ENCODE measurements around the gene AGFG1.
"Not testable (repeated sequence)": the region's sequence is repeated elsewhere in the genome, so short reads cannot be mapped to it uniquely, and the experiment has no call there.

The AGFG1 gene

DNA sequence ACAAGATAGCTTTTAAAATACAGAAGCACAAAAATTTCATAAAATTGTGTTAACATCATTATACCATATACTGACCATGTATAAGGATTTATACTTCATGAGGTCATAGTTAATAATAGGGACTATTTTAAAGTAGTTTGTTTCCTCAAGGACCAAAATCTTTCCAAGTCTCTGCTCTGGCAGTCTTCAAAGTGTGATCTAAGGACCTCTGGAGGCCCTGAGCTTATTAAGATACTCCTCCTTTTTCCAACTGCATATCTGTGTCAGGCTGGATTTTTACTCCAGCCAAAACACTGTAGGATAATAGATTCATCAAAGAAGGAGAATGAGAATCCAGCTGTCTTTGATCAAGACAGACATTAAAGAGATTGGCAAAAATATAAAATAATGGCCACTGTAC is 125.1 kb downstream of the AGFG1 start:
- no peak for TF ChIP-seq CTCF (conservative IDR thresholded peaks at IDR 0.05; ENCODE audit: low read depth, low read length)
- Histone ChIP-seq H3K4me1 (ENCODE audit: low read depth, poor library complexity, severe bottlenecking) (no peaks in the 10 kb centered on the region), H3K4me2 (no peak overlapping the region), H3K27ac (no peak overlapping the region), H3K9ac (no peak overlapping the region), H2AFZ (ENCODE audit: low read depth) (no peak overlapping the region), H3K27me3 (ENCODE audit: insufficient read depth, low read depth) (no peaks in the 10 kb centered on the region), H3K4me3 (IDR thresholded peaks at IDR 0.05; ENCODE audit: insufficient read depth, low read depth, low read length) (no peak overlapping the region), H4K20me1 (ENCODE audit: insufficient read depth) (no peaks in the 10 kb centered on the region), H3K79me2 (ENCODE audit: insufficient read depth, low read depth) (no peaks in the 10 kb centered on the region), H3K36me3 (ENCODE audit: insufficient read depth) (no peaks in the 10 kb centered on the region)

DNA sequence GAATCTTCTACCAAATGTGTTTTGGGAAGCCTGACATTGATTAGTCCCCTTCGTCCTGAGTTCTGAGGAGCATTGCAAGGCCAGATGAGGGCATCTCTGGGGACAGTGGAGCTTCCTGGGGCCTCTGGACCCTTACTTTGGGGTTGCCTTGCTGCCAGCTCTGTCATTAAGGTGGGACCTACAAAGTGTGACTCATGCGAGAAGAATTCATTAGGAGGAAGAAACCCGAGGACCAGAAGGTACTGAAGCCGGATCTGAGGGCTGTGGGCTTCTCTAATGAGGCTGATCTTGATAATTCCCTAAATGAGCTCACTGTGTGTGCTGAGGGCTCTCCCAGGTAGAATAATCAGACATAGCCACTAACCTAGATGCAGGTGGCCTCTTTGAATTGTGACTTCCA is 126.0 kb downstream of the AGFG1 start:
- Histone ChIP-seq H3K4me2 (no peak overlapping the region), H3K9ac (no peak overlapping the region), H3K36me3 (ENCODE audit: insufficient read depth) (no peaks in the 10 kb centered on the region), H3K79me2 (ENCODE audit: insufficient read depth, low read depth) (no peaks in the 10 kb centered on the region), H3K4me1 (ENCODE audit: low read depth, poor library complexity, severe bottlenecking) (no peaks in the 10 kb centered on the region), H2AFZ (ENCODE audit: low read depth) (no peak overlapping the region), H3K27me3 (ENCODE audit: insufficient read depth, low read depth) (no peaks in the 10 kb centered on the region), H3K4me3 (IDR thresholded peaks at IDR 0.05; ENCODE audit: insufficient read depth, low read depth, low read length) (no peak overlapping the region), H4K20me1 (ENCODE audit: insufficient read depth) (no peaks in the 10 kb centered on the region), H3K27ac (no peak overlapping the region)
- no peak for TF ChIP-seq CTCF (conservative IDR thresholded peaks at IDR 0.05; ENCODE audit: low read depth, low read length)

GRCh38 chr2:227598835-227599503 is 127.0 kb downstream of the AGFG1 start, which contains the start of gene SCYGR2:
SCYGR2 (plus strand) TSS chr2:227598893; CDS start chr2:227598893, 0 bp downstream.
- not testable (repeated sequence) for H3K4me3 ChIP-seq (IDR thresholded peaks at IDR 0.05; ENCODE audit: insufficient read depth, low read depth, low read length); H3K9ac ChIP-seq; H2AFZ ChIP-seq (ENCODE audit: low read depth); H3K4me2 ChIP-seq; H3K27ac ChIP-seq; H3K27me3 ChIP-seq (ENCODE audit: insufficient read depth, low read depth); H4K20me1 ChIP-seq (ENCODE audit: insufficient read depth); H3K4me1 ChIP-seq (ENCODE audit: low read depth, poor library complexity, severe bottlenecking); H3K36me3 ChIP-seq (ENCODE audit: insufficient read depth); H3K79me2 ChIP-seq (ENCODE audit: insufficient read depth, low read depth)

GRCh38 chr2:227602358-227602757 is 130.4 kb downstream of the AGFG1 start:
- Histone ChIP-seq H3K4me1 (ENCODE audit: low read depth, poor library complexity, severe bottlenecking) (no peaks in the 10 kb centered on the region), H3K4me2 (no peak overlapping the region), H3K27me3 (ENCODE audit: insufficient read depth, low read depth) (no peaks in the 10 kb centered on the region), H4K20me1 (ENCODE audit: insufficient read depth) (no peaks in the 10 kb centered on the region), H3K9ac (no peak overlapping the region), H3K27ac (no peak overlapping the region), H2AFZ (ENCODE audit: low read depth) (no peak overlapping the region), H3K36me3 (ENCODE audit: insufficient read depth) (no peaks in the 10 kb centered on the region), H3K79me2 (ENCODE audit: insufficient read depth, low read depth) (no peaks in the 10 kb centered on the region), H3K4me3 (IDR thresholded peaks at IDR 0.05; ENCODE audit: insufficient read depth, low read depth, low read length) (no peak overlapping the region)
- TF ChIP-seq CTCF (conservative IDR thresholded peaks at IDR 0.05; ENCODE audit: low read depth, low read length) = no peak

DNA sequence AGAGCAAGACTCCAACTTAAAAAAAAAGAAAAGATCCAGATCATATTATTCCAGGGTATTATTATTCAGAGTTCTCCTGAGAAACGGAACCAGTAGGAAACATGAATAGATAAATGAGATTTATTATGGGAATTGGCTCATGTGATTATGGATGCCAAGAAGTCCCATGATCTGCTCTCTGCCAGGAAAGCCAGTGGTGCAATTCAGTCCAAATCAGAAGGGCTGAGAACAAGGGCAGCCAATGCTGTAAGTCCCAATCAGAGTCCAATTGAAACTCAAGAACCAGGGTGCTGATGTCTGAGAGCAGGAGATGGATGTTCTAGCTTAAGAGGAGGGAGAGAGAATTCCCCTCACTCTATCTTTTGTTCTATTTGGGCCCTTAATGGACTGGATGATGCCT is 134.5 kb downstream of the AGFG1 start:
- H3K9ac ChIP-seq = no peak overlapping the region
- peaks cover 16% of the 10 kb centered on the region for H3K4me1 ChIP-seq (ENCODE audit: low read depth, poor library complexity, severe bottlenecking)
- no peak overlapping the region for H3K4me3 ChIP-seq (IDR thresholded peaks at IDR 0.05; ENCODE audit: insufficient read depth, low read depth, low read length)
- H3K79me2 ChIP-seq (ENCODE audit: insufficient read depth, low read depth) = no peaks in the 10 kb centered on the region
- no peaks in the 10 kb centered on the region for H3K36me3 ChIP-seq (ENCODE audit: insufficient read depth)
- no peak overlapping the region for H2AFZ ChIP-seq (ENCODE audit: low read depth)
- no peaks in the 10 kb centered on the region for H3K27me3 ChIP-seq (ENCODE audit: insufficient read depth, low read depth)
- TF ChIP-seq CTCF (conservative IDR thresholded peaks at IDR 0.05; ENCODE audit: low read depth, low read length) = no peak
- H4K20me1 ChIP-seq (ENCODE audit: insufficient read depth) = no peaks in the 10 kb centered on the region
- no peak overlapping the region for H3K27ac ChIP-seq
- no peak overlapping the region for H3K4me2 ChIP-seq
